ENCODE measurements around the gene ANGEL1. TPM values are rescaled to one million over a fixed set of nuclear protein-coding genes. Genes with fewer than 3 reads are reported as not detected.

The ANGEL1 gene
- total and polyA plus RNA-seq, 9 of the 15 experiments (the other 6 are each of a cell fraction or from before 2014, with no cell fraction given) = 2.1 to 22.2 (median 7.3) TPM

- H4K20me1 ChIP-seq (replicated peaks; ENCODE audit: control insufficient read depth, insufficient read depth, low read length) = no peaks in the 10 kb centered on the region
- FAIRE-seq = no peak
- 88% methylated on average over 1 of the region's 1 CpG for WGBS (ENCODE audit: insufficient coverage, low coverage, missing lambda C conversion rate)
- CTCF ChIA-PET (ENCODE audit: low intra/inter-chr PET ratio) = no interaction called here
- BruUV-seq (replicated peaks) = no TSS peak
- no peak overlapping the region for H2AFZ ChIP-seq (ENCODE audit: low read depth, low read length)
- H3K27ac ChIP-seq (ENCODE audit: extremely low read depth, low read depth, low read length) = no peak overlapping the region
- H3K9me3 ChIP-seq (replicated peaks; ENCODE audit: control insufficient read depth, insufficient read depth, low read depth, low read length) = no peaks in the 10 kb centered on the region
- peaks cover 25% of the 10 kb centered on the region for H3K79me2 ChIP-seq (ENCODE audit: control insufficient read depth, insufficient read depth, low read length)
- POLR2A ChIA-PET = interaction anchor here (1.2 kb wide), 1 partner anchor 34 kb away, joined by 3 read pairs; no protein-coding TSS in a partner anchor
- in situ Hi-C loops (cut with MboI) (no loop called here), intact Hi-C loops (cut with micrococcal nuclease) (no loop called here)
- H3K4me1 ChIP-seq (replicated peaks in 1 of 2; ENCODE audit: control insufficient read depth in 2 of 2, insufficient read depth in 2 of 2, low read length in 2 of 2) = peaks cover 12 to 13% of the 10 kb centered on the region in 2 experiments; a peak in 4 of 5 replicates
- TF ChIP-seq ZNF316 (IDR thresholded peaks at IDR 0.05) = no peak
- H3K4me2 ChIP-seq (ENCODE audit: insufficient read depth, low read length) = no peak overlapping the region
- no peak overlapping the region for H3K4me3 ChIP-seq
- DNase-seq (ENCODE audit: extremely low read depth in 1 of 4, low spot score in 3 of 4) = no peak
- ATAC-seq = no peak
- no peak overlapping the region for H3K9ac ChIP-seq (ENCODE audit: insufficient read depth in 1 of 2, low read depth in 2 of 2, low read length in 2 of 2)
- no peaks in the 10 kb centered on the region for H3K27me3 ChIP-seq (ENCODE audit: control insufficient read depth in 2 of 2, insufficient read depth in 2 of 2, low read length in 2 of 2)
- peaks cover 55% of the 10 kb centered on the region for H3K36me3 ChIP-seq (ENCODE audit: control insufficient read depth, insufficient read depth, low read length)
- H3K9me1 ChIP-seq (ENCODE audit: control insufficient read depth, insufficient read depth, low read length) = no peaks in the 10 kb centered on the region
Observed at GRCh38 chr14:76808011-76808410, 4.7 kb downstream of the ANGEL1 start.

- in situ Hi-C loops (cut with MboI) = no loop called here
- intact Hi-C loops (cut with micrococcal nuclease) = no loop called here
- Histone ChIP-seq H3K9ac (ENCODE audit: insufficient read depth in 1 of 2, low read depth in 2 of 2, low read length in 2 of 2) (no peak overlapping the region), H3K9me1 (ENCODE audit: control insufficient read depth, insufficient read depth, low read length) (no peaks in the 10 kb centered on the region), H4K20me1 (replicated peaks; ENCODE audit: control insufficient read depth, insufficient read depth, low read length) (no peaks in the 10 kb centered on the region), H3K27ac (ENCODE audit: extremely low read depth, low read depth, low read length) (no peak overlapping the region), H3K4me3 (no peak overlapping the region), H3K4me2 (ENCODE audit: insufficient read depth, low read length) (no peak overlapping the region), H3K79me2 (ENCODE audit: control insufficient read depth, insufficient read depth, low read length) (peaks cover 13% of the 10 kb centered on the region; the same call in 2 of the 3 replicates), H3K27me3 (ENCODE audit: control insufficient read depth in 2 of 2, insufficient read depth in 2 of 2, low read length in 2 of 2) (no peaks in the 10 kb centered on the region), H2AFZ (ENCODE audit: low read depth, low read length) (no peak overlapping the region), H3K36me3 (ENCODE audit: control insufficient read depth, insufficient read depth, low read length) (peaks cover 63% of the 10 kb centered on the region), H3K4me1 (replicated peaks in 1 of 2; ENCODE audit: control insufficient read depth in 2 of 2, insufficient read depth in 2 of 2, low read length in 2 of 2) (peaks cover 4 to 10% of the 10 kb centered on the region in 2 experiments; a peak in 3 of 5 replicates), H3K9me3 (replicated peaks; ENCODE audit: control insufficient read depth, insufficient read depth, low read depth, low read length) (no peaks in the 10 kb centered on the region)
- BruUV-seq (replicated peaks) = no TSS peak
- ATAC-seq = no peak
- 88% methylated on average over 12 of the region's 12 CpGs for WGBS (ENCODE audit: insufficient coverage, low coverage, missing lambda C conversion rate)
- ChIA-PET CTCF (ENCODE audit: low intra/inter-chr PET ratio) (no interaction called here), POLR2A (no interaction called here)
- no peak for FAIRE-seq
- no peak for DNase-seq (ENCODE audit: extremely low read depth in 1 of 4, low spot score in 3 of 4)
- TF ChIP-seq MTA1 (IDR thresholded peaks at IDR 0.05; ENCODE audit: borderline replicate concordance) (no peak), AFF1 (IDR thresholded peaks at IDR 0.05; ENCODE audit: low read depth in 1 of 2, partially characterized antibody in 2 of 2) (no peak), BACH1 (tag; IDR thresholded peaks at IDR 0.05) (no peak), ZNF449 (CRISPR knock-in tag; IDR thresholded peaks at IDR 0.05) (no peak), SFPQ (IDR thresholded peaks at IDR 0.05; ENCODE audit: low read depth, low read length) (no peak), POLR3A (IDR thresholded peaks at IDR 0.05; ENCODE audit: borderline replicate concordance, extremely low read depth, insufficient read depth, insufficient read length) (no peak), ZNF232 (CRISPR knock-in tag; IDR thresholded peaks at IDR 0.05) (no peak)
Observed at GRCh38 chr14:76806446-76806845, 6.2 kb downstream of the ANGEL1 start.

Data from K562 (cell line).